Measurements from ENCODE around the gene C1QTNF12.

C1QTNF12 gene

GRCh38 chr1:1292442-1292779 lies 45.9 kb upstream of the C1QTNF12 start:
- TF ChIP-seq CTCF (IDR thresholded peaks at IDR 0.05) = no peak
- Histone ChIP-seq H3K27ac (no peak overlapping the region), H3K36me3 (peaks cover 38% of the 10 kb centered on the region)

GRCh38 chr1:1291548-1292441 lies 45.3 kb upstream of the C1QTNF12 start:
- TF ChIP-seq CTCF (IDR thresholded peaks at IDR 0.05) = no peak
- Histone ChIP-seq H3K9me3 (no peaks in the 10 kb centered on the region), H3K36me3 (peaks cover 36% of the 10 kb centered on the region), H3K4me1 (ENCODE audit: control insufficient read depth in 1 of 2, insufficient read depth in 1 of 2, low read depth in 1 of 2, low read length in 1 of 2) (no peaks in the 10 kb centered on the region), H3K27me3 (no peaks in the 10 kb centered on the region), H3K4me3 (ENCODE audit: low read depth in 1 of 2, low read length in 1 of 2) (no peak overlapping the region), H3K27ac (no peak overlapping the region)

More at GRCh38 chr1:1292442-1292779, 45.9 kb upstream of the C1QTNF12 start:
- H3K4me3 ChIP-seq (ENCODE audit: low read depth in 1 of 2, low read length in 1 of 2) = no peak overlapping the region
- no peaks in the 10 kb centered on the region for H3K4me1 ChIP-seq (ENCODE audit: control insufficient read depth in 1 of 2, insufficient read depth in 1 of 2, low read depth in 1 of 2, low read length in 1 of 2)
- H3K27me3 ChIP-seq = no peaks in the 10 kb centered on the region
- no peaks in the 10 kb centered on the region for H3K9me3 ChIP-seq

- H3K9me3 ChIP-seq = no peaks in the 10 kb centered on the region
These were observed 44.6 kb upstream of the C1QTNF12 start for GRCh38 chr1:1291023-1291528.

GRCh38 chr1:1290238-1290731 lies 43.8 kb upstream of the C1QTNF12 start:
- Histone ChIP-seq H3K27ac (no peak overlapping the region), H3K36me3 (peaks cover 21% of the 10 kb centered on the region), H3K27me3 (peaks cover 4% of the 10 kb centered on the region), H3K9me3 (no peaks in the 10 kb centered on the region), H3K4me1 (ENCODE audit: control insufficient read depth in 1 of 2, insufficient read depth in 1 of 2, low read depth in 1 of 2, low read length in 1 of 2) (no peaks in the 10 kb centered on the region), H3K4me3 (ENCODE audit: low read depth in 1 of 2, low read length in 1 of 2) (no peak overlapping the region)
- TF ChIP-seq CTCF (IDR thresholded peaks at IDR 0.05) = no peak

More at GRCh38 chr1:1291023-1291528, 44.6 kb upstream of the C1QTNF12 start:
- no peaks in the 10 kb centered on the region for H3K4me1 ChIP-seq (ENCODE audit: control insufficient read depth in 1 of 2, insufficient read depth in 1 of 2, low read depth in 1 of 2, low read length in 1 of 2)
- H3K36me3 ChIP-seq = peaks cover 29% of the 10 kb centered on the region
- no peak overlapping the region for H3K4me3 ChIP-seq (ENCODE audit: low read depth in 1 of 2, low read length in 1 of 2)
- H3K27me3 ChIP-seq = peaks cover 4% of the 10 kb centered on the region
- H3K27ac ChIP-seq = no peak overlapping the region
- TF ChIP-seq CTCF (IDR thresholded peaks at IDR 0.05) = no peak

- Histone ChIP-seq H3K36me3 (no peaks in the 10 kb centered on the region), H3K27me3 (peaks cover 4% of the 10 kb centered on the region), H3K9me3 (no peaks in the 10 kb centered on the region), H3K4me1 (ENCODE audit: control insufficient read depth in 1 of 2, insufficient read depth in 1 of 2, low read depth in 1 of 2, low read length in 1 of 2) (no peaks in the 10 kb centered on the region), H3K4me3 (ENCODE audit: low read depth in 1 of 2, low read length in 1 of 2) (no peak overlapping the region), H3K27ac (no peak overlapping the region)
- TF ChIP-seq CTCF (IDR thresholded peaks at IDR 0.05) = no peak
These were observed 41.0 kb upstream of the C1QTNF12 start for GRCh38 chr1:1287288-1288110.
